ENCODE data around the gene HBM.

GRCh38 chr16:168424-168823 is 2.6 kb downstream of the HBM start:
- TF ChIP-seq CTCF (IDR thresholded peaks at IDR 0.05), result no peak
- TF ChIP-seq POLR2A (IDR thresholded peaks at IDR 0.05), result no peak

Data from heart left ventricle (tissue), 13 donors.